ENCODE data around the gene TNNT2. TPM values are rescaled to one million over a fixed set of nuclear protein-coding genes. Genes with fewer than 3 reads are reported as not detected.
A peak's percentile ranks its signal among the peaks of the same experiment; 100 is the strongest.

TNNT2 gene
- total RNA-seq, 2 donors from 2014 or later: 0.31 to 0.58 TPM

GRCh38 chr1:201404722-201405483 lies 27.4 kb upstream of the TNNT2 start:
- ATAC-seq (peak; percentile 37), DNase-seq (peak; percentile 59 to 67)
- intact Hi-C loops (cut with DNase I, micrococcal nuclease): no loop called here

- ATAC-seq (no peak), DNase-seq (no peak)
- intact Hi-C loops (cut with DNase I, micrococcal nuclease): no loop called here
Observed at GRCh38 chr1:201404055-201404454, 26.6 kb upstream of the TNNT2 start.

GRCh38 chr1:201403359-201403758 lies 25.9 kb upstream of the TNNT2 start:
- no peak for DNase-seq
- no peak for ATAC-seq
- intact Hi-C loops (cut with DNase I, micrococcal nuclease): no loop called here

GRCh38 chr1:201401700-201402099 lies 24.2 kb upstream of the TNNT2 start:
- no peak for ATAC-seq
- intact Hi-C loops (cut with DNase I, micrococcal nuclease): no loop called here

GRCh38 chr1:201400852-201401230 lies 23.4 kb upstream of the TNNT2 start:
- DNase-seq (no peak), ATAC-seq (no peak)
- intact Hi-C loops (cut with DNase I, micrococcal nuclease): no loop called here

More at GRCh38 chr1:201401700-201402099, 24.2 kb upstream of the TNNT2 start:
- DNase-seq: no peak

- no peak for DNase-seq
- intact Hi-C loops (cut with DNase I, micrococcal nuclease): no loop called here
- no peak for ATAC-seq
Observed at GRCh38 chr1:201400212-201400851, 22.9 kb upstream of the TNNT2 start.

GRCh38 chr1:201399352-201400126 lies 22.1 kb upstream of the TNNT2 start:
- intact Hi-C loops (cut with DNase I, micrococcal nuclease): no loop called here
- ATAC-seq (peak; percentile 54), DNase-seq (peak; percentile 70 to 80)

- DNase-seq: no peak
- intact Hi-C loops (cut with DNase I, micrococcal nuclease): no loop called here
- no peak for ATAC-seq
Observed at GRCh38 chr1:201399018-201399351, 21.5 kb upstream of the TNNT2 start, which contains the start of gene LAD1. Gene LAD1 (minus strand): TSS chr1:201399324. CDS start chr1:201399306, 18 bp downstream.

- ATAC-seq (peak; percentile 67), DNase-seq (peak; percentile 68 to 84)
- intact Hi-C loops (cut with DNase I, micrococcal nuclease): no loop called here
Observed at GRCh38 chr1:201397675-201398074, 20.2 kb upstream of the TNNT2 start.

GRCh38 chr1:201396861-201397464 lies 19.5 kb upstream of the TNNT2 start:
- DNase-seq: peak; percentile 77 to 91
- intact Hi-C loops (cut with DNase I, micrococcal nuclease): no loop called here

GRCh38 chr1:201395936-201396335 lies 18.5 kb upstream of the TNNT2 start:
- ATAC-seq: no peak
- intact Hi-C loops (cut with DNase I, micrococcal nuclease): no loop called here
- DNase-seq: no peak

More at GRCh38 chr1:201396861-201397464, 19.5 kb upstream of the TNNT2 start:
- ATAC-seq: peak; percentile 66

- no peak for ATAC-seq
- intact Hi-C loops (cut with DNase I, micrococcal nuclease): no loop called here
- no peak for DNase-seq
Observed at GRCh38 chr1:201394591-201394990, 17.1 kb upstream of the TNNT2 start.

GRCh38 chr1:201393076-201393475 lies 15.6 kb upstream of the TNNT2 start:
- DNase-seq (no peak), ATAC-seq (no peak)
- intact Hi-C loops (cut with DNase I, micrococcal nuclease): no loop called here

- ATAC-seq (no peak), DNase-seq (no peak)
- intact Hi-C loops (cut with DNase I, micrococcal nuclease): no loop called here
Observed at GRCh38 chr1:201391651-201392511, 14.4 kb upstream of the TNNT2 start.

GRCh38 chr1:201391225-201391624 lies 13.7 kb upstream of the TNNT2 start:
- DNase-seq (no peak), ATAC-seq (no peak)
- intact Hi-C loops (cut with DNase I, micrococcal nuclease): no loop called here

GRCh38 chr1:201389051-201389450 lies 11.6 kb upstream of the TNNT2 start:
- intact Hi-C loops (cut with DNase I, micrococcal nuclease): no loop called here
- no peak for DNase-seq
- ATAC-seq: no peak

GRCh38 chr1:201386208-201386607 lies 8.7 kb upstream of the TNNT2 start:
- intact Hi-C loops (cut with DNase I, micrococcal nuclease): no loop called here
- ATAC-seq: no peak

GRCh38 chr1:201385299-201385891 lies 7.9 kb upstream of the TNNT2 start:
- intact Hi-C loops (cut with DNase I, micrococcal nuclease): no loop called here
- DNase-seq (peak; percentile 42 to 84), ATAC-seq (peak; percentile 78)

More at GRCh38 chr1:201386208-201386607, 8.7 kb upstream of the TNNT2 start:
- DNase-seq: no peak
